CD14-positive monocyte (primary cell): ENCODE measurements around the gene MACC1. TPM values are rescaled to one million over a fixed set of nuclear protein-coding genes. Genes with fewer than 3 reads are reported as not detected.

Experiments used
- DNase-seq, 3 donors: peaks; one replicate each; pipeline ENCODE4 v3.0.0-alpha.2; 2011 to 2022
- H2AFZ ChIP-seq: 2 replicates; pipeline ENCODE4 v1.6.0; 2012; ENCODE audit warnings: mild to moderate bottlenecking, low read depth, low read length, inconsistent platforms; ENCODE audit not compliant: insufficient read depth, poor library complexity, severe bottlenecking
- H3K27ac ChIP-seq, 2 donors: 1 replicate in 1 of 2; 2 replicates in 1 of 2; pipeline ENCODE4 v1.5.1; 2012 to 2013; ENCODE audit warnings: low read length in 2 of 2, control low read depth in 1 of 2, inconsistent platforms in 1 of 2, low read depth in 1 of 2, mild to moderate bottlenecking in 1 of 2
- H3K27me3 ChIP-seq, 2 donors: one replicate each; pipeline versions ENCODE4 v1.6.0 to v1.6.1; 2011 to 2013; ENCODE audit warnings: low read length in 2 of 2; ENCODE audit not compliant: control insufficient read depth in 2 of 2, insufficient read depth in 2 of 2
- H3K36me3 ChIP-seq, 2 donors: replicated peaks in 1 of 2; 1 replicate in 1 of 2; 2 replicates in 1 of 2; pipeline versions ENCODE4 v1.5.1 to v1.6.1; 2012 to 2013; ENCODE audit warnings: low read length in 2 of 2, control low read depth in 1 of 2, inconsistent platforms in 1 of 2, mild to moderate bottlenecking in 1 of 2; ENCODE audit not compliant: insufficient read depth in 2 of 2, control insufficient read depth in 1 of 2
- H3K4me1 ChIP-seq, 2 donors: 1 replicate in 1 of 2; 2 replicates in 1 of 2; pipeline versions ENCODE4 v1.5.1 to v1.6.1; 2012 to 2013; ENCODE audit warnings: low read length in 2 of 2, control low read depth in 1 of 2, inconsistent platforms in 1 of 2, mild to moderate bottlenecking in 1 of 2, moderate library complexity in 1 of 2; ENCODE audit not compliant: insufficient read depth in 2 of 2, control insufficient read depth in 1 of 2
- H3K4me2 ChIP-seq: replicated peaks from 2 replicates; pipeline ENCODE3; 2012; ENCODE audit warnings: low read length, moderate library complexity, mild to moderate bottlenecking; ENCODE audit not compliant: poor library complexity, severe bottlenecking; ENCODE audit errors: extremely low read depth
- H3K4me3 ChIP-seq, 3 experiments: fragments of 200-600 bp in 1 of 3; sonication (generic) in 1 of 3; replicated peaks in 1 of 3; 1 replicate in 2 of 3; 2 replicates in 1 of 3; pipeline ENCODE4 v1.5.1; 2011 to 2013; ENCODE audit warnings: low read length in 3 of 3, mild to moderate bottlenecking in 3 of 3, control low read depth in 2 of 3, low read depth in 2 of 3, inconsistent platforms in 1 of 3, moderate library complexity in 1 of 3
- H3K79me2 ChIP-seq: 2 replicates; pipeline ENCODE4 v1.6.0; 2012; ENCODE audit warnings: mild to moderate bottlenecking, control low read depth, inconsistent platforms, low read length, moderate library complexity; ENCODE audit not compliant: insufficient read depth
- H3K9ac ChIP-seq: 2 replicates; pipeline ENCODE4 v1.6.0; 2017; ENCODE audit warnings: low read length, mild to moderate bottlenecking; ENCODE audit not compliant: insufficient read depth, poor library complexity, severe bottlenecking
- H3K9me3 ChIP-seq, 2 donors: replicated peaks in 1 of 2; 1 replicate in 1 of 2; 2 replicates in 1 of 2; pipeline versions ENCODE4 v1.5.1 to v1.6.1; 2012 to 2013; ENCODE audit warnings: low read length in 2 of 2, control low read depth in 1 of 2; ENCODE audit not compliant: control insufficient read depth in 1 of 2, insufficient read depth in 1 of 2
- H4K20me1 ChIP-seq: 2 replicates; pipeline ENCODE4 v1.6.0; 2012; ENCODE audit warnings: mild to moderate bottlenecking, low read length, control low read depth, moderate library complexity; ENCODE audit not compliant: insufficient read depth
- H3K27ac Mint-ChIP-seq, 7 donors: one replicate each; pipeline ENCODE4 v1.8.0; 2020; ENCODE audit warnings: mild to moderate bottlenecking in 7 of 7, mixed read lengths in 7 of 7, moderate library complexity in 6 of 7, inconsistent platforms in 2 of 7
- H3K27me3 Mint-ChIP-seq, 3 donors: one replicate each; pipeline ENCODE4 v1.8.0; 2021 to 2022; ENCODE audit warnings: low read depth in 3 of 3, mild to moderate bottlenecking in 3 of 3, mixed read lengths in 3 of 3, moderate library complexity in 3 of 3, inconsistent platforms in 1 of 3
- H3K36me3 Mint-ChIP-seq, 2 donors: one replicate each; pipeline ENCODE4 v1.8.0; 2020; ENCODE audit warnings: mixed read lengths in 2 of 2, inconsistent platforms in 1 of 2, mild to moderate bottlenecking in 1 of 2
- H3K4me1 Mint-ChIP-seq: one replicate; pipeline ENCODE4 v1.8.0; 2020; ENCODE audit warnings: mild to moderate bottlenecking, mixed read lengths
- H3K4me3 Mint-ChIP-seq, 2 donors: one replicate each; pipeline ENCODE4 v1.8.0; 2020; ENCODE audit warnings: mild to moderate bottlenecking in 2 of 2, mixed read lengths in 2 of 2, moderate library complexity in 1 of 2
- H3K9me3 Mint-ChIP-seq, 7 donors: one replicate each; pipeline ENCODE4 v1.8.0; 2020 to 2022; ENCODE audit warnings: mixed read lengths in 7 of 7, mild to moderate bottlenecking in 6 of 7, moderate library complexity in 6 of 7, inconsistent platforms in 2 of 7
- WGBS: methylation state at CpG from one replicate; pipeline ENCODE4 v1.1.5; 2013; ENCODE audit warnings: missing lambda C conversion rate; ENCODE audit not compliant: insufficient coverage; 5-methylcytosine and 5-hydroxymethylcytosine counted together
- intact Hi-C, 2 donors: fragments of 100-400 bp; cut with micrococcal nuclease; formaldehyde crosslinking; loops; one replicate each; pipeline versions ENCODE4 v1.15.0 to v1.15.1; 2023
- polyA plus RNA-seq, 3 donors: library from polyadenylated mRNA; depleted of rRNA in 1 of 3; unstranded in 2 of 3; stranded (reverse) in 1 of 3; fragments of 300-500 nt in 2 of 3; fragments of >200 nt in 1 of 3; fragmentation: Illumina TruSeq in 2 of 3; gene quantifications; 1 replicate in 2 of 3; 2 replicates in 1 of 3; pipeline ENCODE4 v1.2.3, GENCODE V29; 2012 to 2021
- TF ChIP-seq, protein P1 (sequence below): fragments of 200-600 bp; IDR thresholded peaks from one replicate; pipeline ENCODE4 v1.8.0; 2022; ENCODE audit warnings: antibody characterized with exemption, mild to moderate bottlenecking

Gene MACC1
- polyA plus RNA-seq, 3 donors, result not detected

- Mint-ChIP-seq H3K4me1 (peaks cover 6% of the 10 kb centered on the region), H3K27me3 (peaks cover 0 to 2% (median 0%) of the 10 kb centered on the region in 3 donors), H3K36me3 (no peaks in the 10 kb centered on the region), H3K27ac (no peak overlapping the region), H3K4me3 (no peak overlapping the region), H3K9me3 (peaks cover 0 to 3% (median 0%) of the 10 kb centered on the region in 7 donors)
- H4K20me1 ChIP-seq, result no peaks in the 10 kb centered on the region
- intact Hi-C loops, result no loop called here
- H3K4me3 ChIP-seq, result no peak overlapping the region
- no peak overlapping the region for H3K9ac ChIP-seq
- no peaks in the 10 kb centered on the region for H3K79me2 ChIP-seq
- TF ChIP-seq, protein P1, sequence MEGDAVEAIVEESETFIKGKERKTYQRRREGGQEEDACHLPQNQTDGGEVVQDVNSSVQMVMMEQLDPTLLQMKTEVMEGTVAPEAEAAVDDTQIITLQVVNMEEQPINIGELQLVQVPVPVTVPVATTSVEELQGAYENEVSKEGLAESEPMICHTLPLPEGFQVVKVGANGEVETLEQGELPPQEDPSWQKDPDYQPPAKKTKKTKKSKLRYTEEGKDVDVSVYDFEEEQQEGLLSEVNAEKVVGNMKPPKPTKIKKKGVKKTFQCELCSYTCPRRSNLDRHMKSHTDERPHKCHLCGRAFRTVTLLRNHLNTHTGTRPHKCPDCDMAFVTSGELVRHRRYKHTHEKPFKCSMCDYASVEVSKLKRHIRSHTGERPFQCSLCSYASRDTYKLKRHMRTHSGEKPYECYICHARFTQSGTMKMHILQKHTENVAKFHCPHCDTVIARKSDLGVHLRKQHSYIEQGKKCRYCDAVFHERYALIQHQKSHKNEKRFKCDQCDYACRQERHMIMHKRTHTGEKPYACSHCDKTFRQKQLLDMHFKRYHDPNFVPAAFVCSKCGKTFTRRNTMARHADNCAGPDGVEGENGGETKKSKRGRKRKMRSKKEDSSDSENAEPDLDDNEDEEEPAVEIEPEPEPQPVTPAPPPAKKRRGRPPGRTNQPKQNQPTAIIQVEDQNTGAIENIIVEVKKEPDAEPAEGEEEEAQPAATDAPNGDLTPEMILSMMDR, result no peak
- H3K4me2 ChIP-seq, result no peak overlapping the region
- no peak overlapping the region for H2AFZ ChIP-seq
- peaks cover 0 to under 1% of the 10 kb centered on the region in 2 donors for H3K4me1 ChIP-seq
- H3K27ac ChIP-seq, result no peak overlapping the region
- no peak for DNase-seq
- no peaks in the 10 kb centered on the region for H3K9me3 ChIP-seq
- no peaks in the 10 kb centered on the region for H3K36me3 ChIP-seq
- H3K27me3 ChIP-seq, result no peaks in the 10 kb centered on the region
- no CpG with 5 or more reads among the region's 4 CpGs for WGBS
These were observed 75.5 kb downstream of the MACC1 start for GRCh38 chr7:20141666-20142065.

- H3K36me3 ChIP-seq, result no peaks in the 10 kb centered on the region
- H3K4me3 ChIP-seq, result no peak overlapping the region
- no peaks in the 10 kb centered on the region for H3K27me3 ChIP-seq
- peaks cover 0 to 3% (median 0%) of the 10 kb centered on the region in 7 donors for H3K9me3 Mint-ChIP-seq
- no peak overlapping the region for H3K4me3 Mint-ChIP-seq
- no peak for DNase-seq
- peaks cover 0 to 2% (median 0%) of the 10 kb centered on the region in 3 donors for H3K27me3 Mint-ChIP-seq
- H3K9ac ChIP-seq, result no peak overlapping the region
- no peak overlapping the region for H2AFZ ChIP-seq
- H3K4me1 Mint-ChIP-seq, result no peaks in the 10 kb centered on the region
- H3K79me2 ChIP-seq, result no peaks in the 10 kb centered on the region
- no peaks in the 10 kb centered on the region for H3K36me3 Mint-ChIP-seq
- intact Hi-C loops, result no loop called here
- H3K4me1 ChIP-seq, result no peaks in the 10 kb centered on the region
- TF ChIP-seq, protein P1, result no peak
- no peaks in the 10 kb centered on the region for H3K9me3 ChIP-seq
- H3K4me2 ChIP-seq, result no peak overlapping the region
- no peak overlapping the region for H3K27ac Mint-ChIP-seq
- no peaks in the 10 kb centered on the region for H4K20me1 ChIP-seq
- no CpG with 5 or more reads among the region's 2 CpGs for WGBS
- no peak overlapping the region for H3K27ac ChIP-seq
These were observed 76.2 kb downstream of the MACC1 start for GRCh38 chr7:20141002-20141345.
